ENCODE results near the gene FCRL2.
"Not testable (repeated sequence)": the region's sequence is repeated elsewhere in the genome, so short reads cannot be mapped to it uniquely, and the experiment has no call there.

The FCRL2 gene

GRCh38 chr1:157758018-157758417, 18.9 kb downstream of the FCRL2 start:
- no peak for TF ChIP-seq CTCF (IDR thresholded peaks at IDR 0.05; ENCODE audit: low read depth, low read length, missing control alignments)
- H3K4me3 ChIP-seq (replicated peaks; ENCODE audit: low read depth, low read length) = no peak overlapping the region
- no peak for DNase-seq (ENCODE audit: extremely low read depth, low read depth)

- no peak overlapping the region for H3K4me3 ChIP-seq (replicated peaks; ENCODE audit: low read depth, low read length)
- no peak for DNase-seq (ENCODE audit: extremely low read depth, low read depth)
- no peak for TF ChIP-seq CTCF (IDR thresholded peaks at IDR 0.05; ENCODE audit: low read depth, low read length, missing control alignments)
Observed at GRCh38 chr1:157753611-157754010, 23.3 kb downstream of the FCRL2 start.

- no peak for DNase-seq (ENCODE audit: extremely low read depth, low read depth)
Observed at GRCh38 chr1:157751283-157751682, 25.6 kb downstream of the FCRL2 start.

GRCh38 chr1:157748262-157748817, 28.6 kb downstream of the FCRL2 start:
- DNase-seq (ENCODE audit: extremely low read depth, low read depth) = no peak
- TF ChIP-seq CTCF (IDR thresholded peaks at IDR 0.05; ENCODE audit: low read depth, low read length, missing control alignments) = no peak

More at GRCh38 chr1:157751283-157751682, 25.6 kb downstream of the FCRL2 start:
- no peak overlapping the region for H3K4me3 ChIP-seq (replicated peaks; ENCODE audit: low read depth, low read length)
- no peak for TF ChIP-seq CTCF (IDR thresholded peaks at IDR 0.05; ENCODE audit: low read depth, low read length, missing control alignments)

GRCh38 chr1:157739229-157739901, 37.6 kb downstream of the FCRL2 start:
- TF ChIP-seq CTCF (IDR thresholded peaks at IDR 0.05; ENCODE audit: low read depth, low read length, missing control alignments) = no peak
- no peak for DNase-seq (ENCODE audit: extremely low read depth, low read depth)
- H3K4me3 ChIP-seq (replicated peaks; ENCODE audit: low read depth, low read length) = no peak overlapping the region

More at GRCh38 chr1:157748262-157748817, 28.6 kb downstream of the FCRL2 start:
- H3K4me3 ChIP-seq (replicated peaks; ENCODE audit: low read depth, low read length) = no peak overlapping the region

GRCh38 chr1:157735991-157736390, 40.9 kb downstream of the FCRL2 start:
- not testable (repeated sequence) for DNase-seq (ENCODE audit: extremely low read depth, low read depth); H3K4me3 ChIP-seq (replicated peaks; ENCODE audit: low read depth, low read length)

- DNase-seq (ENCODE audit: extremely low read depth, low read depth) = no peak
- no peak overlapping the region for H3K4me3 ChIP-seq (replicated peaks; ENCODE audit: low read depth, low read length)
- no peak for TF ChIP-seq CTCF (IDR thresholded peaks at IDR 0.05; ENCODE audit: low read depth, low read length, missing control alignments)
Observed at GRCh38 chr1:157734321-157734720, 42.6 kb downstream of the FCRL2 start.

Measured in HFF-Myc (cell line).